NB4 (cell line): Measurements from ENCODE around the gene IGSF6.

Experiments used
- POLR2A ChIP-seq: IDR thresholded peaks from 2 replicates; pipeline ENCODE4 v1.6.1; 2011; ENCODE audit warnings: mild to moderate bottlenecking; ENCODE audit not compliant: insufficient read length; ENCODE audit errors: extremely low read depth
- TF ChIP-seq, protein P1 (sequence below): IDR thresholded peaks from one replicate; pipeline ENCODE4 v1.5.1; 2012; ENCODE audit warnings: low read depth, low read length

DNA sequence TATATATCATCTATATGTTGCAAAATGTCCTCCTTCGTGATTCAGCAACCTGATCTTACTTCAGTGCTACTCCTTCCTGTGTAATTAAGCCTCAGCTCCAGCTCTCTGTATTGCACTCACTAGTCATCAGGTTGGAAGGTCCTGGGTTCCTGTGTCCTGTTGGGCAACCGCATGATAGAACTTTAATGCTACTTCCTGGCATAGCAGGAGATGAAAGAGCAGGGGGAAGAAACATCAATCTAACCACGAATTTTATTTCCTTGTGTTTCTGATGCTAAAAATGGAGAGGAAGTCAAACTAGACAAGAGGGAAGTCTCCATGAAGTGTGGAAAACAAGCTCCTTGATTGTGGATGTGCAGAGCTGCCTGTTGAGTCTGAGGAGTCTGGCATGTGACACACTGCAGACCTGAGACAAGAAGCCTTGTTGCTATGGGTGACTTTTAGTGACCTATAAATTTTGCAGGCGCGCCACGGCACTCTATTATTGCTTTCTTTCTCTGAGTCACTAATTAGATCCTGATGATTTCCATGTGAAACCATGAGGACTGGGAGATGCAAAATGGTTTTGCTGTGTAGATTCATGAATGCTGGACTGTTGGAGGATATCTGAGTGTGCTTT is 25.6 kb downstream of the IGSF6 start:
- TF ChIP-seq POLR2A, result no peak
- TF ChIP-seq, protein P1, sequence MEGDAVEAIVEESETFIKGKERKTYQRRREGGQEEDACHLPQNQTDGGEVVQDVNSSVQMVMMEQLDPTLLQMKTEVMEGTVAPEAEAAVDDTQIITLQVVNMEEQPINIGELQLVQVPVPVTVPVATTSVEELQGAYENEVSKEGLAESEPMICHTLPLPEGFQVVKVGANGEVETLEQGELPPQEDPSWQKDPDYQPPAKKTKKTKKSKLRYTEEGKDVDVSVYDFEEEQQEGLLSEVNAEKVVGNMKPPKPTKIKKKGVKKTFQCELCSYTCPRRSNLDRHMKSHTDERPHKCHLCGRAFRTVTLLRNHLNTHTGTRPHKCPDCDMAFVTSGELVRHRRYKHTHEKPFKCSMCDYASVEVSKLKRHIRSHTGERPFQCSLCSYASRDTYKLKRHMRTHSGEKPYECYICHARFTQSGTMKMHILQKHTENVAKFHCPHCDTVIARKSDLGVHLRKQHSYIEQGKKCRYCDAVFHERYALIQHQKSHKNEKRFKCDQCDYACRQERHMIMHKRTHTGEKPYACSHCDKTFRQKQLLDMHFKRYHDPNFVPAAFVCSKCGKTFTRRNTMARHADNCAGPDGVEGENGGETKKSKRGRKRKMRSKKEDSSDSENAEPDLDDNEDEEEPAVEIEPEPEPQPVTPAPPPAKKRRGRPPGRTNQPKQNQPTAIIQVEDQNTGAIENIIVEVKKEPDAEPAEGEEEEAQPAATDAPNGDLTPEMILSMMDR, result no peak
